Gastrocnemius medialis (tissue), 4 donors: Measurements from ENCODE around the gene CRB2. TPM values are rescaled to one million over a fixed set of nuclear protein-coding genes. Genes with fewer than 3 reads are reported as not detected.

ENCODE experiments used
- ATAC-seq, 2 donors: fragments of 150-250 bp; one replicate each; pipeline ENCODE4 v1.9.1; 2016
- DNase-seq, 2 donors: peaks; one replicate each; pipeline ENCODE4 v3.0.0-alpha.2; 2019
- H3K27ac ChIP-seq, 4 donors: fragments of 200-600 bp; sonication (generic); 1 replicate in 1 of 4; 2 replicates in 3 of 4; pipeline ENCODE4 v1.5.1; 2016 to 2018; ENCODE audit warnings: mild to moderate bottlenecking in 2 of 4, moderate library complexity in 1 of 4
- H3K27me3 ChIP-seq, 3 donors: fragments of 200-600 bp; sonication (generic) in 2 of 3; 1 replicate in 1 of 3; 2 replicates in 2 of 3; pipeline versions ENCODE4 v1.5.1 to v1.6.0; 2016 to 2019; ENCODE audit warnings: mild to moderate bottlenecking in 1 of 3, moderate library complexity in 1 of 3
- H3K36me3 ChIP-seq, 2 donors: fragments of 200-600 bp; sonication (generic) in 1 of 2; one replicate each; pipeline ENCODE4 v1.5.1; 2017 to 2018
- H3K4me1 ChIP-seq, 2 donors: fragments of 200-600 bp; sonication (generic) in 1 of 2; one replicate each; pipeline ENCODE4 v1.5.1; 2016 to 2017; ENCODE audit warnings: mild to moderate bottlenecking in 2 of 2
- H3K4me3 ChIP-seq, 4 donors: fragments of 200-600 bp; sonication (generic) in 3 of 4; 1 replicate in 1 of 4; 2 replicates in 3 of 4; pipeline ENCODE4 v1.5.1; 2016 to 2019; ENCODE audit warnings: mild to moderate bottlenecking in 2 of 4
- H3K9me3 ChIP-seq, 3 donors: fragments of 200-600 bp; sonication (generic) in 2 of 3; 1 replicate in 1 of 3; 2 replicates in 2 of 3; pipeline ENCODE4 v1.5.1; 2016 to 2019
- CTCF ChIP-seq, 5 experiments: fragments of 450-650 bp in 3 of 5; fragments of 200-600 bp in 2 of 5; sonication (generic) in 2 of 5; IDR thresholded peaks in 4 of 5; conservative IDR thresholded peaks in 1 of 5; 1 replicate in 4 of 5; 2 replicates in 1 of 5; pipeline ENCODE4 v1.5.1; 2016 to 2019; ENCODE audit warnings: antibody characterized with exemption in 5 of 5, mild to moderate bottlenecking in 3 of 5, moderate library complexity in 3 of 5
- POLR2A ChIP-seq, 2 donors: fragments of 450-650 bp; IDR thresholded peaks; one replicate each; pipeline ENCODE4 v1.6.1; 2017; ENCODE audit warnings: antibody characterized with exemption in 2 of 2, mild to moderate bottlenecking in 2 of 2, moderate library complexity in 2 of 2
- in situ Hi-C, 4 donors: fragments of 200-750 bp; cut with MboI; loops; one replicate each; pipeline versions ENCODE4 v1.15.0 to v1.8.0; 2017; ENCODE audit warnings: low sequenced_read_pairs in 4 of 4
- intact Hi-C: fragments of 100-400 bp; cut with DNase I; formaldehyde crosslinking; loops from one replicate; pipeline ENCODE4 v1.15.1; 2023; ENCODE audit warnings: low total_unique reads
- total RNA-seq, 4 donors: library from RNA; depleted of rRNA; stranded (reverse); fragments of >200 nt; gene quantifications; one replicate each; pipeline versions ENCODE4 v1.1.0 to v1.2.3, GENCODE V29; 2016

Gene CRB2
- total RNA-seq, 4 donors from 2014 or later = not detected

- no peak overlapping the region for H3K27ac ChIP-seq
- H3K9me3 ChIP-seq = no peaks in the 10 kb centered on the region
- intact Hi-C loops = no loop called here
- TF ChIP-seq POLR2A (IDR thresholded peaks at IDR 0.05) (no peak), CTCF (IDR thresholded peaks at IDR 0.05 in 4 of 5, conservative IDR thresholded peaks at IDR 0.05 in 1 of 5) (no peak)
- no peaks in the 10 kb centered on the region for H3K4me1 ChIP-seq
- H3K4me3 ChIP-seq = no peak overlapping the region
- H3K27me3 ChIP-seq = peaks cover 21 to 32% (median 29%) of the 10 kb centered on the region in 3 donors
- DNase-seq (no peak), ATAC-seq (no peak)
- H3K36me3 ChIP-seq = no peaks in the 10 kb centered on the region
- in situ Hi-C loops = no loop called here
Observed at GRCh38 chr9:123377211-123377971, 21.4 kb downstream of the CRB2 start.

- TF ChIP-seq CTCF (IDR thresholded peaks at IDR 0.05 in 4 of 5, conservative IDR thresholded peaks at IDR 0.05 in 1 of 5) (no peak), POLR2A (IDR thresholded peaks at IDR 0.05) (no peak)
- ATAC-seq (no peak), DNase-seq (no peak)
- intact Hi-C loops = no loop called here
- no peak overlapping the region for H3K27ac ChIP-seq
- in situ Hi-C loops = no loop called here
- peaks cover 16 to 26% (median 24%) of the 10 kb centered on the region in 3 donors for H3K27me3 ChIP-seq
- H3K4me3 ChIP-seq = no peak overlapping the region
- H3K36me3 ChIP-seq = no peaks in the 10 kb centered on the region
- no peaks in the 10 kb centered on the region for H3K4me1 ChIP-seq
- no peaks in the 10 kb centered on the region for H3K9me3 ChIP-seq
Observed at GRCh38 chr9:123378025-123378424, 22.0 kb downstream of the CRB2 start.

GRCh38 chr9:123378956-123379660 lies 23.1 kb downstream of the CRB2 start:
- no peak for DNase-seq
- in situ Hi-C loops = no loop called here
- intact Hi-C loops = no loop called here
- Histone ChIP-seq H3K9me3 (no peaks in the 10 kb centered on the region), H3K27ac (no peak overlapping the region), H3K36me3 (no peaks in the 10 kb centered on the region), H3K27me3 (peaks cover 11 to 20% (median 18%) of the 10 kb centered on the region in 3 donors), H3K4me1 (no peaks in the 10 kb centered on the region), H3K4me3 (no peak overlapping the region)
- TF ChIP-seq POLR2A (IDR thresholded peaks at IDR 0.05) (no peak), CTCF (IDR thresholded peaks at IDR 0.05 in 4 of 5, conservative IDR thresholded peaks at IDR 0.05 in 1 of 5) (no peak)
- ATAC-seq = no peak

- peaks cover 0 to under 1% (median 0%) of the 10 kb centered on the region in 3 donors for H3K27me3 ChIP-seq
- no peak overlapping the region for H3K27ac ChIP-seq
- H3K9me3 ChIP-seq = no peaks in the 10 kb centered on the region
- H3K4me3 ChIP-seq = no peak overlapping the region
- DNase-seq (no peak), ATAC-seq (no peak)
- TF ChIP-seq CTCF (IDR thresholded peaks at IDR 0.05 in 4 of 5, conservative IDR thresholded peaks at IDR 0.05 in 1 of 5) (no peak), POLR2A (IDR thresholded peaks at IDR 0.05) (no peak)
- no peaks in the 10 kb centered on the region for H3K4me1 ChIP-seq
- intact Hi-C loops = no loop called here
- no peaks in the 10 kb centered on the region for H3K36me3 ChIP-seq
- in situ Hi-C loops = no loop called here
Observed at GRCh38 chr9:123380852-123381705, 25.1 kb downstream of the CRB2 start.
